T-helper 2 cell treated with Interferon-gamma antibody and Interleukin-4, amounts not matched to agents 5 μg/mL and 100 μg/mL, for 36 hours (primary cell): ENCODE data around the gene CHRND.
"Not testable (repeated sequence)": the region's sequence is repeated elsewhere in the genome, so short reads cannot be mapped to it uniquely, and the experiment has no call there.

ENCODE experiments used
- DNase-seq: peaks from one replicate; pipeline ENCODE4 v3.0.0; 2021; ENCODE audit warnings: low spot score
- H3K27ac Mint-ChIP-seq: one replicate; pipeline ENCODE4 v1.8.0; 2021; ENCODE audit warnings: mild to moderate bottlenecking, mixed read lengths
- H3K27me3 Mint-ChIP-seq: one replicate; pipeline ENCODE4 v1.8.0; 2021; ENCODE audit warnings: low read depth, mixed read lengths
- H3K36me3 Mint-ChIP-seq: one replicate; pipeline ENCODE4 v1.8.0; 2021; ENCODE audit warnings: low read depth, mixed read lengths
- H3K4me1 Mint-ChIP-seq: one replicate; pipeline ENCODE4 v1.8.0; 2021; ENCODE audit warnings: low read depth, mixed read lengths
- H3K4me3 Mint-ChIP-seq: one replicate; pipeline ENCODE4 v1.8.0; 2022; ENCODE audit warnings: mild to moderate bottlenecking, moderate library complexity, mixed read lengths
- H3K9me3 Mint-ChIP-seq: one replicate; pipeline ENCODE4 v1.8.0; 2021; ENCODE audit warnings: mixed read lengths

Gene CHRND

GRCh38 chr2:232522623-232523401 lies 3.1 kb upstream of the CHRND start:
- Mint-ChIP-seq H3K36me3 (no peaks in the 10 kb centered on the region), H3K4me3 (no peak overlapping the region), H3K9me3 (no peaks in the 10 kb centered on the region), H3K27ac (no peak overlapping the region), H3K4me1 (peaks cover 1% of the 10 kb centered on the region), H3K27me3 (peaks cover 29% of the 10 kb centered on the region)
- no peak for DNase-seq

- Mint-ChIP-seq H3K4me3 (no peak overlapping the region), H3K9me3 (no peaks in the 10 kb centered on the region), H3K36me3 (no peaks in the 10 kb centered on the region), H3K27me3 (peaks cover 30% of the 10 kb centered on the region), H3K27ac (no peak overlapping the region), H3K4me1 (peaks cover 1% of the 10 kb centered on the region)
- no peak for DNase-seq
Observed at GRCh38 chr2:232523402-232523681, 2.6 kb upstream of the CHRND start.

- peak; percentile 25 for DNase-seq
- peaks cover 35% of the 10 kb centered on the region for H3K27me3 Mint-ChIP-seq
- H3K4me1 Mint-ChIP-seq, result peaks cover 5% of the 10 kb centered on the region
- H3K4me3 Mint-ChIP-seq, result no peak overlapping the region
- H3K36me3 Mint-ChIP-seq, result no peaks in the 10 kb centered on the region
- H3K9me3 Mint-ChIP-seq, result no peaks in the 10 kb centered on the region
- H3K27ac Mint-ChIP-seq, result no peak overlapping the region
Observed at GRCh38 chr2:232523682-232524597, 2.0 kb upstream of the CHRND start.

- Mint-ChIP-seq H3K4me3 (no peak overlapping the region), H3K27me3 (peaks cover 32% of the 10 kb centered on the region), H3K4me1 (peaks cover 6% of the 10 kb centered on the region), H3K27ac (no peak overlapping the region), H3K36me3 (no peaks in the 10 kb centered on the region), H3K9me3 (no peaks in the 10 kb centered on the region)
- no peak for DNase-seq
Observed at GRCh38 chr2:232524771-232525170, 1.2 kb upstream of the CHRND start.

- no peak overlapping the region for H3K27ac Mint-ChIP-seq
- peaks cover 6% of the 10 kb centered on the region for H3K4me1 Mint-ChIP-seq
- no peak for DNase-seq
- no peak overlapping the region for H3K4me3 Mint-ChIP-seq
- peaks cover 32% of the 10 kb centered on the region for H3K27me3 Mint-ChIP-seq
- H3K9me3 Mint-ChIP-seq, result no peaks in the 10 kb centered on the region
- no peaks in the 10 kb centered on the region for H3K36me3 Mint-ChIP-seq
Observed at GRCh38 chr2:232525199-232525598, 761 bp upstream of the CHRND start.

- Mint-ChIP-seq H3K4me3 (no peak overlapping the region), H3K27me3 (peaks cover 27% of the 10 kb centered on the region), H3K9me3 (no peaks in the 10 kb centered on the region), H3K27ac (no peak overlapping the region), H3K36me3 (no peaks in the 10 kb centered on the region), H3K4me1 (peaks cover 5% of the 10 kb centered on the region)
- DNase-seq, result no peak
Observed at GRCh38 chr2:232526372-232526941, 497 bp downstream of the CHRND start.

GRCh38 chr2:232527905-232528470 lies 2.0 kb downstream of the CHRND start:
- Mint-ChIP-seq H3K27ac (no peak overlapping the region), H3K4me3 (no peak overlapping the region), H3K36me3 (no peaks in the 10 kb centered on the region), H3K4me1 (peaks cover 4% of the 10 kb centered on the region), H3K27me3 (peaks cover 24% of the 10 kb centered on the region), H3K9me3 (no peaks in the 10 kb centered on the region)
- no peak for DNase-seq

GRCh38 chr2:232528746-232529460 lies 2.9 kb downstream of the CHRND start:
- H3K36me3 Mint-ChIP-seq, result no peaks in the 10 kb centered on the region
- H3K4me1 Mint-ChIP-seq, result peaks cover 4% of the 10 kb centered on the region
- H3K4me3 Mint-ChIP-seq, result no peak overlapping the region
- H3K9me3 Mint-ChIP-seq, result no peaks in the 10 kb centered on the region
- no peak overlapping the region for H3K27ac Mint-ChIP-seq
- peaks cover 19% of the 10 kb centered on the region for H3K27me3 Mint-ChIP-seq
- no peak for DNase-seq

GRCh38 chr2:232529806-232530547 lies 4.0 kb downstream of the CHRND start:
- DNase-seq, result no peak
- no peaks in the 10 kb centered on the region for H3K9me3 Mint-ChIP-seq
- no peak overlapping the region for H3K27ac Mint-ChIP-seq
- H3K4me1 Mint-ChIP-seq, result peaks cover 4% of the 10 kb centered on the region
- H3K36me3 Mint-ChIP-seq, result no peaks in the 10 kb centered on the region
- H3K4me3 Mint-ChIP-seq, result no peak overlapping the region
- peaks cover 12% of the 10 kb centered on the region for H3K27me3 Mint-ChIP-seq

- H3K27ac Mint-ChIP-seq, result no peak overlapping the region
Observed at GRCh38 chr2:232530626-232531260, 4.8 kb downstream of the CHRND start.

GRCh38 chr2:232532419-232532818 lies 6.5 kb downstream of the CHRND start:
- H3K36me3 Mint-ChIP-seq, result no peaks in the 10 kb centered on the region
- H3K27me3 Mint-ChIP-seq, result peaks cover 6% of the 10 kb centered on the region
- H3K4me1 Mint-ChIP-seq, result peaks cover 4% of the 10 kb centered on the region
- H3K4me3 Mint-ChIP-seq, result no peak overlapping the region
- no peak overlapping the region for H3K27ac Mint-ChIP-seq
- DNase-seq, result no peak
- H3K9me3 Mint-ChIP-seq, result peaks cover 7% of the 10 kb centered on the region

More at GRCh38 chr2:232530626-232531260, 4.8 kb downstream of the CHRND start:
- Mint-ChIP-seq H3K4me3 (no peak overlapping the region), H3K36me3 (no peaks in the 10 kb centered on the region), H3K4me1 (peaks cover 4% of the 10 kb centered on the region), H3K9me3 (no peaks in the 10 kb centered on the region), H3K27me3 (peaks cover 12% of the 10 kb centered on the region)
- DNase-seq, result no peak

- not testable (repeated sequence) for H3K9me3 Mint-ChIP-seq, H3K27me3 Mint-ChIP-seq, H3K4me3 Mint-ChIP-seq, H3K36me3 Mint-ChIP-seq, H3K4me1 Mint-ChIP-seq, DNase-seq, H3K27ac Mint-ChIP-seq
Observed at GRCh38 chr2:232532821-232533220, 6.9 kb downstream of the CHRND start.
